GM12878 (cell line): ENCODE data around the gene AMZ2.
"Not testable (repeated sequence)": the region's sequence is repeated elsewhere in the genome, so short reads cannot be mapped to it uniquely, and the experiment has no call there.

Experiments
- BHLHE40 ChIP-seq, 2 experiments: fragments of 450-650 bp in 1 of 2; IDR thresholded peaks; 2 replicates each; pipeline ENCODE4 v1.6.1; 2011 to 2017; ENCODE audit warnings: low read depth in 2 of 2, borderline replicate concordance in 1 of 2, improper control_type of control experiment in 1 of 2, low read length in 1 of 2, mild to moderate bottlenecking in 1 of 2
- CTCF ChIP-seq, 3 experiments: IDR thresholded peaks in 2 of 3; conservative IDR thresholded peaks in 1 of 3; 2 replicates each; pipeline ENCODE4 v1.5.1; 2011; ENCODE audit warnings: low read depth in 3 of 3, low read length in 3 of 3, mild to moderate bottlenecking in 3 of 3, control low read depth in 2 of 3, moderate library complexity in 2 of 3, inconsistent platforms in 1 of 3, mixed read lengths in 1 of 3; ENCODE audit not compliant: control insufficient read depth in 2 of 3, insufficient read depth in 1 of 3; ENCODE audit errors: extremely low read depth in 1 of 3
- ELK1 ChIP-seq: IDR thresholded peaks from 2 replicates; pipeline ENCODE4 v1.6.1; 2012; ENCODE audit warnings: low read depth, low read length, improper control_type of control experiment
- EP300 ChIP-seq, 2 experiments: fragments of 150-350 bp in 1 of 2; IDR thresholded peaks; 2 replicates each; pipeline ENCODE4 v1.6.1; 2011 to 2012; ENCODE audit warnings: low read depth in 2 of 2, low read length in 2 of 2, borderline replicate concordance in 1 of 2, improper control_type of control experiment in 1 of 2, inconsistent platforms in 1 of 2; ENCODE audit not compliant: control insufficient read depth in 1 of 2
- EZH2 ChIP-seq: IDR thresholded peaks from 2 replicates; pipeline ENCODE4 v1.6.1; 2012; ENCODE audit warnings: low read depth, mild to moderate bottlenecking, control low read depth, inconsistent platforms, low read length, borderline replicate concordance; ENCODE audit not compliant: control insufficient read depth
- FOS ChIP-seq: IDR thresholded peaks from 3 replicates; pipeline ENCODE4 v1.6.1; 2011; ENCODE audit warnings: borderline replicate concordance; ENCODE audit not compliant: insufficient read length; ENCODE audit errors: extremely low read depth
- GABPA ChIP-seq: IDR thresholded peaks from 2 replicates; pipeline ENCODE4 v1.6.1; 2014; ENCODE audit warnings: antibody characterized with exemption, low read depth, mild to moderate bottlenecking, inconsistent platforms
- IRF3 ChIP-seq: fragments of 450-650 bp; IDR thresholded peaks from 2 replicates; pipeline ENCODE4 v1.6.1; 2014; ENCODE audit warnings: mild to moderate bottlenecking
- NFIC ChIP-seq: IDR thresholded peaks from 2 replicates; pipeline ENCODE4 v1.6.1; 2012; ENCODE audit warnings: low read depth, mild to moderate bottlenecking, inconsistent platforms, low read length, moderate library complexity
- RCOR1 ChIP-seq: conservative IDR thresholded peaks from 2 replicates; pipeline ENCODE4 v1.6.1; 2012; ENCODE audit warnings: low read depth, low read length, improper control_type of control experiment
- REST ChIP-seq: IDR thresholded peaks from 2 replicates; pipeline ENCODE4 v1.6.1; 2012; ENCODE audit warnings: mild to moderate bottlenecking, low read depth, low read length
- SMC3 ChIP-seq: IDR thresholded peaks from 2 replicates; pipeline ENCODE4 v1.6.1; 2011; ENCODE audit warnings: low read length, improper control_type of control experiment, borderline replicate concordance
- TBL1XR1 ChIP-seq: IDR thresholded peaks from 2 replicates; pipeline ENCODE4 v1.6.1; 2012; ENCODE audit warnings: low read depth, low read length, improper control_type of control experiment
- ZNF274 ChIP-seq: IDR thresholded peaks from one replicate; pipeline ENCODE4 v1.8.0; 2011; ENCODE audit not compliant: insufficient read length, insufficient read depth

- TF ChIP-seq GABPA; REST; SMC3; NFIC; CTCF (IDR thresholded peaks at IDR 0.05 in 2 of 3, conservative IDR thresholded peaks at IDR 0.05 in 1 of 3; ENCODE audit: control insufficient read depth in 2 of 3, extremely low read depth in 1 of 3, insufficient read depth in 1 of 3, low read depth in 3 of 3, low read length in 3 of 3); IRF3; EZH2; FOS; ELK1; RCOR1; ZNF274; EP300 (IDR thresholded peaks at IDR 0.05; ENCODE audit: borderline replicate concordance in 1 of 2, control insufficient read depth in 1 of 2, low read depth in 2 of 2, low read length in 2 of 2); BHLHE40 (IDR thresholded peaks at IDR 0.05; ENCODE audit: borderline replicate concordance in 1 of 2, low read depth in 2 of 2, low read length in 1 of 2); TBL1XR1: not testable (repeated sequence)
Observed at GRCh38 chr17:68281965-68282364, 34.1 kb downstream of the AMZ2 start.
